Kasumi-1 (cell line): ENCODE measurements around the gene ZNF516.

ENCODE experiments used
- DNase-seq, 2 experiments: peaks; one replicate each; lab custom pipeline; 2025; lab: John Stamatoyannopoulos, UW

ZNF516 gene

DNA sequence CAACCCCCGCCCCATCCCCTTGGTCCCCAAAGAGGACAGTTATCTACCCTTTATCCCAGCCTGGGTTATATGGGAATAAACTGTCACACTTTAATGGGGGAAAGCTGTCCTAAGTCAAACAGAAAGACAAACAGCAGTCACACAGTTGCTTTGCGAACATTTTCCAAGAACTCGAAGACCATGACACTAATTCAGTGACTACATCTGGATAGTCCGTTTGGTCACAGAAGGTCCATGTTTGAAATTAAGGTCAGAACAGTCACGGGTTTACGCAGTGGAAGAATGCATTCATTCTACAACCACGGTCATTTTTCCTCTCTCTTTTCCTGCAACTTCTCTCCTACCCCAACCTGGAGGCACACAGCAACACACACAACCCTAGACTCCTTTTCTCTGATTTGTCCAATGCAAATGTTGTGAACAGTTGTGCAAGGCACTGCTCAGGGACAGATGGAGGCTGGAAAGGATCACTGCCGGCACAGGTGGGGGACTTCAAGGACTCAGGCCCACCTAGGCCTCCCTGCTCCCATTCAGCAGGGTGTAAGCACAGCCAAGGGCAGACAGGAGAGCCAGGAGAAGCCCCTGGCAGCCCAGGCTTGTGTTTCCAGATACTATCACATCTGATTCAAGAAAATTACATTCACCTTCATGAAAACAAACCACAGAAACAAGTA, 39.9 kb downstream of the ZNF516 start:
- no peak for DNase-seq

DNA sequence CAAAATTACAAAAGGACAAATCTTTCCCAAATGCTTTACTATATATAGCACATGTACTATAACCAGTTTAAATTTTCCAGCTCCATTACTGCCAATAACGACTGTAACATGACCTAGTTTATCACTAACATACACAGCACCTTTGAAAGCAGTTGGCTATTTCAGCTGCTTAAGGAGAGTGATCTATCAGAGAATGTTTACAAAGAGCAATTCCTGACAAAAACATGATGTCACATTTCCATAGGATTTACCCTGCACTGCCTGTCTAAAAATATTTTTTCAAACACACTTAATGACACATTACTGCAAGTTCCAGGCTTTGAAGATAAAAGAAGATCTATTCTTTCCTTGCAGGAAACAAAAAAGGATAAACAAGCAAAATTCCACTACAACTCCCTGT, 40.6 kb downstream of the ZNF516 start:
- DNase-seq: no peak

DNA sequence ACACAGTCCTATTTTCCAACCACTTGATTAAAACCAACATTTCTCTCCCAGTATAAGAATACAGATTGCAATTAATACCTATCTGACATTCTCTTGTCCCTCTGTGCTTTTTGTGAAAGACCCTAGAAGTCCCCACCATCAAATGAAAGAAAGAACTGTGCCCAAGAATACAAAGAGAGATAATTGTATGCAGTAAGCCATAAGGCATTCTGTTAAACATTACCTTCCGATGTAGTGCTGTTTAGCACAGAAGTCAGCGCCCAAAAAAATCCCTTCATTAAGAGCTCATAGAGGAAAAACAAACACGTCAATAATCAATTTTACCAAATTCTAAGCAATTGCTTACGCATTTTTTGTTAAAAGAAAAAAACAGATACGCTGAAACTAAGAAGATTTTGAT, 41.1 kb downstream of the ZNF516 start:
- no peak for DNase-seq

DNA sequence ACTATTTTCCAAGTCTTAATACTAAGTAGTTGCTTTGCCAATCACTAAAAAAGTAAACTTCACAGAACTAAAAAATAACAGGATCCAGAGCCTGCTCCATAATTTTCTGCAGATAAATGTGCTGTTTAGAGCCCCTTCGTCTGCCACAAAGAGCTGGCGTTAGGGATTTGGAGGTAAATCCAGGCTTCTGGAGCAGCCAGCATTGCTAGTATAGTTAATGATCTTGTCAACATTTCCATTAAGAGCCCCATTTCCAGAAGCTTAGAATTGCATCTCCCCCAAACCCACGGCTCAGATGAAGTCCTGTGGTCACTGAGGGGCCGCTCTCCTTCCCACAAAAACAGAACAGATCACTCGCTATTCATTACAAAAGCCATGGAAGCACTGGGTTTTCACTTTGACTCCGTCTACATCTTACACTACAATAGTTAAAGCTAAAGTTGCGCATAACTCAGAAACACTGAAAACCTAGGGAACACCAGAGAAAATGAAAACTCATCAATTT, 41.9 kb downstream of the ZNF516 start:
- DNase-seq: no peak

DNA sequence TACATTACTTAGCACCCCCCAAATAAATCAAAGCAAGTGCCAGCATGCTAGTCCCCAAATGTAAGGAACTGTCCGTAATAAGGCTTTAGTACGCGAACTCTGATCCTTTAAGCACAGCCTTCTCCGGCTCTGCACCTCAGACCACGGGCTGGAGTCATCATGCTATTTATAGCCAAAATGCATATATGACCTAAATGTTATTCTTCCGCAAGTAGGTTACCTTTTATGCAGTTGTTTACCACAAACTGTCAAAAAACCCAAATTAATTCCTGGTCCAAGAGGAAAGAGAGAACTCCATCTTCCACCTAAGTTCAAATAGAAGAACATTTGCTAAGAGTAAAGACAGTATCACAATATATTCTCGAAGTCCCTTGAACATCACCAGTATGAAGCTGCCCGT, 42.7 kb downstream of the ZNF516 start:
- DNase-seq: peak; percentile 55 to 56

DNA sequence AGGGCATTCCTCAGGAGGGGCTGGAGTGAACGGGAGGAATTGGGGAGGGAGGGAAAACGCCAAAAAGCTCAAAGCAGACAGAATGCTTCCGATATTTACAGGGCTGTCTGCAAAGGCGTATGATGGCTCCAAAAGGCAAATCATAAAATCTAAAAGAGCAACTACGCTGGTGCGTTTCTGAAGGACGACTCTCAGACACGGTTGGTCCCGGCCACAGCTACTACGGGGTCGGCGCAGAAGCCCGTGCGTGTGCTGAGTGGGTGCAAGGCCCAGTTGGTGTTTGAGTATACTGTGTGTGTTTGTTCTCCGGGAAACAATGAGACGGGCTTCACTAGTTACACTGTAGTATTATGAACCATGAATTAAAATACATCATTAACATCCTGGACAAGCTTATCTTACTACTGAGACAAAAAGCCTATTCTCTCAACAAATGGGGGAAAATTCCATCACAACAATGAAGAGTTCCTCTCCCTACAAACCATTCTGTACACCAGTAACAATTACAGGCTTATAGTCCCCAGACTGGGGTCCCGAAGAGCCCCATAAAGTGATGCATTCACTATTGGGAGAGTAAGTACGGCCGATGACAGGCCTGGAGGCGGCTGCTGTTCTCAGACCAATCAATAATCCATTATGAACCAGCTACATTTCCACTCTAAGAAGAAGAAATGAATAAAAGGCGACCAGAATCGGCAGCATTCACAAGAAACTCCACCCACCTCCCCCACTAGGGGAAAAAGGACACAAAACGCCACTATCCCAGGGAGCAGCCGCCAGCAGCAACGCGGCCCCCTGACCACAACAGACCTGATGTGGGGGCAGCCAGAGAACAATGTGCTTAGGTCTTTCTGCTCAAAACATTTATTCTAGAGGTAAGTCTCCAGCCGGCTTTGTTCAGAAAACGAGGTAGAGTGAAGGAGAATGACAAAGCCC, 43.4 kb downstream of the ZNF516 start:
- DNase-seq: peak; percentile 55

DNA sequence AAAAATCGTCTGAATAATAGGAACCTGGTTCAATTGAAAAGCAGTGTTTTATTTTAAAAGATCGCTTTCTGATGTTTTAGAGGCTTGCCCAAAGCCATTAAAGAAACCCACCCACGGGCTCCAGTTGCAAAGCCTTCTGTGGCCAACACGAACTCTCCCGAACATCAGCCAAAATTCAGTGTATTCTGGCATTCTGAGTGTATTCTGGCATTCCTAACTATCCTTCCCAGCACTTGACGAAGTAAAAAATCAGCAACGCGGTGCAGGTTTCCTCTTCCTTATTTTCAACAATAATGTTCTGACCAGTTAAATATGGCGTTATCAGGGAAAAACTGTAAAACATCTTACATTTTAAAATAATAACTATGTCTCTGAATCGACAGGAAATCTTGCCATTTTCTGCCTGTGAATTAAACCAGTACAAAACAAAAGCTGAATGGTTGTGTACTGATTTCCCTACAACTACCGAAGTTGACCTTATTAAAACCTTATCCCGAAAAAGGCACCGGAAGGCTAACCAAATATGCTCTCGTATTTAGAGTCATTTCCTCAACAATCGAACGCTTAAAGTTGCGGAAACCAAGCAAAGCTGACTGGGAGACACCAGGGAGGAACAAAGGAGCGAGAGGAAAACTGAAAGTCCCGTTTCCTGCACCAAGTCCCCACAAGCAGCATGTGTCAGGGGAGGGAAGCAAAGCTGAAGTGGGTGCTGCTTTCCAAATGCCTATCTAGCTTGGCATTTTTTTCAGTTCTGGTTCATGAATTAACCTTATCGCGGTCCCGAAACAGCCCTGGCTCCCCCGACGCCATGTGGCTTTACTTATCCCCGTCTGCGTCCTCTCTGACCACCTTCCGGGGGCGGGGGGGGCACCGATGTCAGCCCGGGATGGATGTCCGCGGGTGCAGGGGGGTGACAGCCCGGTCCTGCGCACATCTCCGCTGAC, 44.3 kb downstream of the ZNF516 start:
- DNase-seq: peak; percentile 72 to 75

DNA sequence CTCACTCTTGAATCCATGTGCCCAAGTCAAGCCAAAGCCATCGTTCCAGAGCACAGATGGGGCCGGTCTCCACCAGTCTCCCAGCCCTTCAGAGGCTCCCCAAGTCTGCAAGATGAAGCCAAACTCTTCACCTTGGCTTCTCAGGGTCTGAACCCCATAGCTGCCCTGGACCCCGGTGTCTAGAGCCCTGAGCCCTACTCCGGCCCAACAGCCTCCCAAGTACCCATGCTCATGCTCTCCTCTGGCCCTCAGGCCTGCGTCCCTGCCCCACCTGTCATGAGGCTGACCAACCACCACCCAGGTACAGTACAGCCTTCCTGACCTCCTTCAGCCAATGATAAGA, 46.0 kb downstream of the ZNF516 start:
- DNase-seq: no peak

DNA sequence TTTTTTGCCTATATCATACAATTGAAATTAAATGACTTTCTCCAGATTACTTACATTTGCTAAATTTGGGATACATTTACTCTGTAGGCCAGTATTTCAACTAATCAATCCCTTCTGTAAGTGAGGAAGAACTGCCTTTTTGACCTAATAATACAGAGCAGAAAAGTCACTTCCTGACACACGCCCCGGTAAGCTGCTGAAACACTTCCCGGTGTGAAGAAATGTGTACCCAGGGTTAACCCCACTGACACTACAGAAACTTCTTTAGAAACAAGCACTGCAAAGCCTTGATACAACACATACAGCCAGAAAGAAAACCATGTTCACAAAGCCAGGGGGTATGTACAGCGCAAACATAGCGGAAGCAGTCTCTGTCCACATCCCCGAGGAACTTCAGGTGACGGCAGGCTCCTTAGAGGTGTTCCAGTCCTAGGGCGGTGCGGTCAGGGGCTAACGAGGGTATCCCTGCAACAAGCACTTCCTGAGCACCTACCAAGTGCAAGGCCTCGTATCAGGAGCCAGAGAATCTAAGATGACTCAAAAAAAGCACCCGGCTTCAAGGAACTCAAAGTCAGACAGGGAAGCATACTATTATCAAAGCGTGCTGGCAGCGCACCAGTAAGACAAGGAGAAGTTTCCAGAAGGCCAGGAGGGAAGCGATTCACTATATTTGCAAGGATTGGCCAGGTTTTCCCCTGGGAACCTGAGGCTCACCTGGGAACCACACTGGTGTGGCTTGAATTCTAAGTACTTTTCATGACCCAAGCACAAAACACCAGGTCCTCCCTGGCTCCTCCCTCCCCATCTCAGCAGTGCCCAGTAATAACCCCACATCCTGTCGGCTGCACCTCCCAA, 46.6 kb downstream of the ZNF516 start:
- peak; percentile 37 to 40 for DNase-seq

DNA sequence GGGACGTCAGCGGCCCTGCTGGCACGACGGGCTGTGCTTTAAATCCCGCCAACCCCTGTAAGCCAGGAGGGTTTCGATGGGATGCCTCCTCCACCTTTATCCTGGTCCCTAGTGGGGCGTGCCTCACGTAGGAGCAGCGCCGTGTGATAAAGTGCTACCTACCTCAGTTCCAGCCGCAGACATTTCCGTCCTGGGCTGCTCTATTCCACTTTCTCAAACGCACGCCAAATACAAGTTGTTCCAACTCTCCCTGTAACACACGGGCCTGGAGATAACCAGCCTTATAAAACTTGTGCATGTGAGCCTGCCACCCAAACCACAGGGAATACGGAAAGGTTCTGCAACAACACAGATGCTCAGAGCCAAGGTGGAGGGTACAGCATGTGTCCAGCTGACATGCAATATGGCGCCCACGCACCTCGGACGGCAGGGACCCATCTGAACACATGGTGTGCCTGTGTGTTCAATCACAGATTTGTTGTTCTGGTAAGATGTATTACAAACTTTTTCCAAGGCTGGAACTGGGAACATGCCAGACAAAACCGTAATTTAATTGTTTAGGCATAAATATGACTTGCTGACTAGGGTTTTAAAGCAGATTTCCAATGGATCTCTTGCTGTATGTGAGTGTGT, 47.7 kb downstream of the ZNF516 start:
- no peak for DNase-seq

DNA sequence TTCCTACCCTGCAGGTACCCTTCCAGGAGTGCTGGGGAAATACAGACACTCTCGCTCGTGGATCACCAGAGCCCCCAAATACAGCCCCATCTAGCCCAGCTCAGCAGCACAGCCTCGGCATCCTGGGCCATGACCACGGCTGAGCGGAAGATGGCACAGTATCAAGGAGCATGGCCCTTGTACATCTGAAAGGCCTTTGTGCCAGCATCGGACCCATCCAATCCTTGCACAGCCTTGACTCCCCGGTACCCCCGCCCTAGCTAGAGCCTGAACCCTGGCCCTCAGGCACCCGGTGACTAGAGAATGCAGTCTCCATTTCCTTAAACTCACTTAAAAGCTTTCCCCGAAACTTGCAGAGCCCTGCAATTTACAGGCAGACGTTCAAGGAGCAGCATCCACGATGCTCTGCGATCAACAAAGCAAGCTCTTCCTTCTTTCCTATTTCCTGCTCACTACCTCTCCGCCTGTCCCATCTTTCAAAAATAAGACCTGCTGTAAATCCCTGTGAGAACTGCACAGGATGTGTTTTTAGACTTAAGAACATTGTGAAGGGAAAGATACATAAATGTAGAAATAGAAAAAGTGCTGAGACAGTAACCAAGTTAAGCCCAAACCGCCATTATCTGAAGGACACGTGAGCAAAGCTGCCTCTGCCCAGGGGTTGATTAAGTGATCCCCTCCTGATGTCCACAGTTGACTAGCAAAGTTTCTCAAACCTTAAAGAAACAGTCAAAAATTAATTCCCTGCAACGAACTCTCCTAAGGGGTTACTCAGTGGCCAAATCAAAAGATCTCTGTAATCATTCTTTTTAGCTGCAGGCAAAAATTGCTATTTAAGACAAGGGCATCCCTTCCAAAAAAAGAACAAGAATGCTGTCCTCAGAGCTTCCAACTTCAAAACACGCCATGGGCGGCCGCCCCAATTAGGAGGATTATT, 48.5 kb downstream of the ZNF516 start:
- no peak for DNase-seq

DNA sequence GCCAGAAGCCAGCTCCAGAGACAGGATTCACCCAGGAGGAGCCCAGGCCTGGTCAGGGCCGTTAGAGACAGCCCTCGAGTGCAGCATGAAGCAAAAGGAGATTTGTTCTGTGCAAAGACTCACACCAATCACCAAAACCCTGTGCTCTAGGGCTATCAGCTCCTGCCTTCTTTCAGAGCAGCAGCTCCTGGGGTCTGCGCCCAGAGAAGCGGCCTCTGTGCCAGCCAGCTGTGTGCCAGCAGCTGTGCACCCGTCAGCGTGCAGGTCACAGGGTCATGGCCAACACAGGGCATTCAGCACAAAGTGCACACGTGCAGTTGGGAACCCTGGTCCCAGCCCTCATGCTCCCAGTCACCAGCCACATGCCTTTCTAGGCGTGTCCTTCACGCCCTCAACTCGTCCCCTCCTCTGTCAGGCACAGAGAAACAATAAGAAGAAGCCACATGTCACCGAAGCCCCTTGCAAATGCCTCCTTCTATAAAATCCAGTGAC, 49.3 kb downstream of the ZNF516 start:
- DNase-seq: no peak

DNA sequence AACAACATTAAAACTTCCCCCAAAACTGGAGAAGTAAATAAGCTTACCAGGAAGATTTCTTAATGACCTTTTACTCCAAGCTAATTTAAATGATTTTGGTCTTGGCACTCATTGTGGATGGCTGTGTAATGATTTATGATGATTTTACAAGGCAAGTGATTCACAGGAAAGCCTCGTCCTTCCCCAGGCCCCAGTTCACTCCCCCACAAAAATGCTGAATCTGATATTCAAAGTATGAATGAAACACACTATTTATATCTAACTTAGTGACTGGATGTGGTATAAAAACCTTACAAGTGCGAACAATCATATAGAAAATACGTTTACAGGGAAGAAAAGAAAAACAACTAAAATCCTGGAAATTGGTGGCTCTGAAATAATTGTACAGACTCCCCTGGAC, 49.8 kb downstream of the ZNF516 start:
- DNase-seq: no peak

DNA sequence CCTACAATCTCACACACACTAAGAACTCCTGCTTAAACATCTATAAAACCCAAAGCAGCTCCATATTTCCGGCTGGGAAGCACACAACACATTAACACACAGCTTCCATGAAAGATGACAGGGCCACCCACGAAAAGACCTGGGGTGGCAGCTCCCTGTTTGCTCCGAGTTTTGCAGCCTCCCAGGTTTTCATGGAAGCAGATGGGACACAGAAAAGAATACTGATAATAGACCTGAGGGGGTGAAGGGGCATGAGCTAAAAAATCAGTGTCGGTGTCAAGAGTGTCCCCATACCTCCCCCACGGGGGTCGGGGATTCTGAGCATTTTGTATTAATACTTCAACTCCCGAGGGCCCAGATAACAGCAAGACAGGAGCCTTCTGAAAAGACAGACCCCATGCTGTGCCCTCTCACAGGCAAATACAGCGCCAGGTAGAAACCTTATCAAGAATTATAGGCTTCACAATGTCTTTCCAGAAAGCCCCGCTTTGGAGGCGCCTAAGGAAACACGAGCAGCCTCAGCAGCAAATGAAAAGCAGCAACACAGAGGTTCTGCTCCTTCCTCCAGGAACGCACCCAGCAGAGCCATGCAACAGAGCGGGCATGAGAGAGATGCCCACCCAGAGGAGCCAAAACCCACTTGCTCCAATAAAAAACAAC, 50.5 kb downstream of the ZNF516 start:
- DNase-seq: no peak

DNA sequence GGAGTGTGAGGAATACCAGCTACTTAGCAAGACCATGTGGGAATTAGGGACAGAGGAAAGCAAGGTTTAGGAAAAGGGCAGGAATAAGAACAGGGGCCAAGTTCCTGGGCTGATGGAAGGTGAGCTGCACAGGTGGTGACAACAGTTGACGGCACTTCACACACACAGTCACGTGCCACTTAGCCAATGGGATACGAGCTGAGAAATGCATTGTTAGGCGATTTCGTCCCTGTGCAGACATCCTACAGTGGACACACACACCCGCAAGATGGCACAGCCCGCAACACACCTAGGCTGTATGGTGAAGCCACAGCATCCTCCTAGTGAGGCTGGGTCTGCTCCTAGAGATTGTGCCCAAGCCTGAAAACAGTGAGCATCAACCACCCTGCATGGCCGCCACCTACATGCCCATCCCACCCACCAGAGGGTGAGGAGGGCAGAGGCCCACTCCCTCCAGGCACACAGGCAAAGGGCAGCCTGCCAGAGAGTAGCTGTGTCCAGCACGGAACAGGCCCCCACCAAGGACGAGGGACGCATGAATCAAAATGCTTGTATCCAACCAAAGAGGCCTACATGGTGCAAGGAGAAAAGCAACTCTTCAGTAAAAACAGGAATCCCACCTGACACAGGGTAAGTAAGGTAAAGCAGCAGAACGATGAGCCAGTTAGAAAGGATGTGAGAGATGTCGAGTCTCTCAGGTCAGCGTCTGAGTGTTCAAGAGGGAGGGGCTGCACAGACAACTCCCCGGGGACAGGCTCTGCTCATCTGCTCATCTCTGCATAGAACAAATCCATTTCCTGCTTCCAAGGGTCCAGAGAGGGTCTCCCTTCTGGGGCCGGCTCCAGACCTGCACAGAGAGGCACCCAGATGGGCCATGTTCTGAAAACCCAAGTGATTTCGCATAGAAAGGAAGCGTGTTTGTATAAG, 51.3 kb downstream of the ZNF516 start:
- DNase-seq: no peak

DNA sequence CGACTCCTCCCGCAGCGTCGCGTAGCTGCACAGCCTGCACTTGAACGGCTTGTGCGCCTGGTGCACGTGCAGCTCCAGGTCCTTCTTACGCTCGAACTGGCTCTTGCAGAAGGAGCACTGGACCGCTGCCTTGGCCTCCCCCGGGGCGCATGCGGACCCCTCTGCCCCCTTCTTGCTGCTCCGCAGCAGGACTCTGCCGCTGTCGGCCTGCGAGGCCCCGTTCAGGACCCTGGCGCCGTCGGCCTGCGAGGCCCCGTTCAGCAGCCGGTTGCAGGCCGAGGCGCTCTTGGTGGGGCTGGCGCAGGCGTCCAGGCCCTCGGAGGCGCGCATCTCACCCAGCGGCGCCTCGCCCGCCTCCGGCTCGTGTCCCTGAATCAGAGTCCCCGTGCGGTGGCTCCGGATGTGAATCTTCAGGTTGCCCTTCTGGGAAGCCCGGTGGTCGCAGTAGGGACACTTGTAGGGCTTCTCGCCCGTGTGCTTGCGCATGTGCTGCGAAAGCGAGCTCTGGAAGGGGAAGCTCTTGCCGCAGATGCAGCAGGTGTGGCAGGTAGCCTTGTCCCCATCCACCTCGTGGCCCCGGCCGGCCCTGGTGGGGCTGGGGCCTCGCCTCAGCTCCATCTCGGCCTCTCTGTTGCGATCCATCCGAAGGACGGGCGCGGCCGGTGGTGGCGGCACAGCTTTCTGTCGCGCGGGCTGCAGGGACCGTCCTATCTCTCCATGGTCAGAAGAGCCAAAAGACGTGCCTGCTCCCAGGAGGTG, 52.5 kb downstream of the ZNF516 start:
- no peak for DNase-seq
